Keratinocyte (primary cell): Measurements from ENCODE around the gene APH1A. TPM values are rescaled to one million over a fixed set of nuclear protein-coding genes. Genes with fewer than 3 reads are reported as not detected.
"Not testable (repeated sequence)": the region's sequence is repeated elsewhere in the genome, so short reads cannot be mapped to it uniquely, and the experiment has no call there.

ENCODE experiments used
- DNase-seq: peaks from one replicate; pipeline ENCODE4 v3.0.0-alpha.2; 2011; ENCODE audit warnings: low read depth, missing footprints, low spot score
- FAIRE-seq: peaks from 2 replicates; lab custom pipeline; 2011; peaks lifted over from hg19 to GRCh38; lab: Jason Lieb, UNC
- H2AFZ ChIP-seq: 2 replicates; pipeline ENCODE4 v1.6.0; 2012; ENCODE audit warnings: low read length, control low read depth, inconsistent platforms; ENCODE audit not compliant: control insufficient read depth
- H3K27ac ChIP-seq: 2 replicates; pipeline ENCODE4 v1.5.1; 2011; ENCODE audit warnings: low read length; ENCODE audit not compliant: control insufficient read depth, insufficient read depth
- H3K27me3 ChIP-seq: 3 replicates; pipeline ENCODE4 v1.6.0; 2011; ENCODE audit warnings: low read length; ENCODE audit not compliant: control insufficient read depth, insufficient read depth; ENCODE audit errors: extremely low read depth
- H3K36me3 ChIP-seq, 2 experiments: 2 replicates in 1 of 2; 3 replicates in 1 of 2; pipeline ENCODE4 v1.5.1; 2011; ENCODE audit warnings: low read length in 2 of 2, mild to moderate bottlenecking in 1 of 2; ENCODE audit not compliant: control insufficient read depth in 2 of 2, insufficient read depth in 2 of 2; ENCODE audit errors: extremely low read depth in 1 of 2
- H3K4me1 ChIP-seq: 3 replicates; pipeline ENCODE4 v1.5.1; 2011; ENCODE audit warnings: low read length; ENCODE audit not compliant: control insufficient read depth, insufficient read depth; ENCODE audit errors: extremely low read depth
- H3K4me2 ChIP-seq: 3 replicates; pipeline ENCODE4 v1.6.0; 2011; ENCODE audit warnings: low read depth, low read length; ENCODE audit not compliant: control insufficient read depth, insufficient read depth; ENCODE audit errors: extremely low read depth
- H3K4me3 ChIP-seq, 3 experiments: fragments of 200-600 bp in 1 of 3; sonication (generic) in 1 of 3; 2 replicates in 2 of 3; 3 replicates in 1 of 3; pipeline ENCODE4 v1.5.1; 2011 to 2016; ENCODE audit warnings: low read length in 3 of 3, mild to moderate bottlenecking in 3 of 3, control low read depth in 2 of 3, inconsistent platforms in 1 of 3, low read depth in 1 of 3, mixed read lengths in 1 of 3, mixed run types in 1 of 3, moderate library complexity in 1 of 3; ENCODE audit not compliant: control insufficient read depth in 2 of 3, insufficient read depth in 2 of 3; ENCODE audit errors: extremely low read depth in 1 of 3
- H3K79me2 ChIP-seq: 2 replicates; pipeline ENCODE4 v1.6.0; 2012; ENCODE audit warnings: low read length; ENCODE audit not compliant: control insufficient read depth, insufficient read depth
- H3K9ac ChIP-seq: 3 replicates; pipeline ENCODE4 v1.6.0; 2011; ENCODE audit warnings: low read length; ENCODE audit not compliant: control insufficient read depth, insufficient read depth; ENCODE audit errors: extremely low read depth
- H3K9me1 ChIP-seq: 3 replicates; pipeline ENCODE4 v1.6.0; 2011; ENCODE audit warnings: low read length; ENCODE audit not compliant: control insufficient read depth, insufficient read depth; ENCODE audit errors: extremely low read depth
- H3K9me3 ChIP-seq: 2 replicates; pipeline ENCODE4 v1.5.1; 2012; ENCODE audit warnings: low read depth, low read length; ENCODE audit not compliant: control insufficient read depth
- H4K20me1 ChIP-seq: 3 replicates; pipeline ENCODE4 v1.6.0; 2011; ENCODE audit warnings: low read length; ENCODE audit not compliant: control insufficient read depth, insufficient read depth; ENCODE audit errors: extremely low read depth
- EZH2 ChIP-seq: IDR thresholded peaks from one replicate; pipeline ENCODE4 v1.6.1; 2012; ENCODE audit warnings: inconsistent platforms, mild to moderate bottlenecking, low read length, moderate library complexity
- dilution Hi-C: fragments of 300-500 bp; cut with MboI; formaldehyde crosslinking; loops from one replicate; pipeline ENCODE4 v1.7.0; 2020; ENCODE audit warnings: low sequenced_read_pairs; ENCODE audit not compliant: extremely low pct_ligation_motif_present
- polyA plus RNA-seq, 5 experiments: library from polyadenylated mRNA; depleted of rRNA in 3 of 5; stranded (reverse) in 3 of 5; stranded (forward) in 1 of 5; unstranded in 1 of 5; fragments of >200 nt; gene quantifications; 1 replicate in 1 of 5; 2 replicates in 3 of 5; 3 replicates in 1 of 5; pipeline versions ENCODE4 v1.2.1 to v1.2.3, GENCODE V29; 2011 to 2012; ENCODE audit warnings: missing spikeins in 2 of 5, low read depth in 1 of 5, low replicate concordance in 1 of 5
- TF ChIP-seq, protein P1 (sequence below), 3 experiments: IDR thresholded peaks in 1 of 3; conservative IDR thresholded peaks in 1 of 3; optimal IDR thresholded peaks in 1 of 3; 2 replicates in 2 of 3; 3 replicates in 1 of 3; pipeline versions ENCODE3 to v1.5.1; 2011; ENCODE audit warnings: low read length in 3 of 3, mild to moderate bottlenecking in 3 of 3, moderate library complexity in 2 of 3, control low read depth in 1 of 3, inconsistent platforms in 1 of 3; ENCODE audit not compliant: insufficient read depth in 2 of 3; ENCODE audit errors: extremely low read depth in 1 of 3

Gene APH1A
- polyA plus RNA-seq, 1 donor (not counting 4 experiments of a cell fraction or from before 2014, with no cell fraction given) = 149 TPM

DNA sequence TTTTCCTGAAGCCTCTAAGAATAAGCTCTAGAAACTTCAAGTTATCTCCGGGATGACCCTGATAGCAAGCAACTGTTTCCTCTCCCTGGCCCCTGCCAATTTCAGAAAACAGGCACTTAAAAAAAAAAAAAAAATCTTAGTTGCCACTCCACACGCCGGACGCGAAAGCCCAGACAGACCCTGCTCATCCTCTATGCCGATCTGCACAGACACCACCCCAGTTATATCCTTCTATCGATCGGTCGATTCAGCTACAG lies 34.6 kb downstream of the APH1A start:
- no peak for TF ChIP-seq EZH2
- TF ChIP-seq, protein P1, sequence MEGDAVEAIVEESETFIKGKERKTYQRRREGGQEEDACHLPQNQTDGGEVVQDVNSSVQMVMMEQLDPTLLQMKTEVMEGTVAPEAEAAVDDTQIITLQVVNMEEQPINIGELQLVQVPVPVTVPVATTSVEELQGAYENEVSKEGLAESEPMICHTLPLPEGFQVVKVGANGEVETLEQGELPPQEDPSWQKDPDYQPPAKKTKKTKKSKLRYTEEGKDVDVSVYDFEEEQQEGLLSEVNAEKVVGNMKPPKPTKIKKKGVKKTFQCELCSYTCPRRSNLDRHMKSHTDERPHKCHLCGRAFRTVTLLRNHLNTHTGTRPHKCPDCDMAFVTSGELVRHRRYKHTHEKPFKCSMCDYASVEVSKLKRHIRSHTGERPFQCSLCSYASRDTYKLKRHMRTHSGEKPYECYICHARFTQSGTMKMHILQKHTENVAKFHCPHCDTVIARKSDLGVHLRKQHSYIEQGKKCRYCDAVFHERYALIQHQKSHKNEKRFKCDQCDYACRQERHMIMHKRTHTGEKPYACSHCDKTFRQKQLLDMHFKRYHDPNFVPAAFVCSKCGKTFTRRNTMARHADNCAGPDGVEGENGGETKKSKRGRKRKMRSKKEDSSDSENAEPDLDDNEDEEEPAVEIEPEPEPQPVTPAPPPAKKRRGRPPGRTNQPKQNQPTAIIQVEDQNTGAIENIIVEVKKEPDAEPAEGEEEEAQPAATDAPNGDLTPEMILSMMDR (optimal IDR thresholded peaks at IDR 0.05 in 1 of 3, IDR thresholded peaks at IDR 0.05 in 1 of 3, conservative IDR thresholded peaks at IDR 0.05 in 1 of 3; ENCODE audit: extremely low read depth in 1 of 3, insufficient read depth in 2 of 3, low read length in 3 of 3) = no peak
- H3K27me3 ChIP-seq = no peaks in the 10 kb centered on the region
- no peaks in the 10 kb centered on the region for H3K9me1 ChIP-seq
- dilution Hi-C loops = no loop called here
- peak overlapping the region; percentile 11 for H2AFZ ChIP-seq
- peak overlapping the region; percentile 84 to 99 (median 98) for H3K4me3 ChIP-seq
- peaks cover 16% of the 10 kb centered on the region for H3K4me1 ChIP-seq
- FAIRE-seq (no peak), DNase-seq (no peak)
- H4K20me1 ChIP-seq = no peaks in the 10 kb centered on the region
- no peaks in the 10 kb centered on the region for H3K9me3 ChIP-seq
- H3K9ac ChIP-seq = peak overlapping the region; percentile 94
- H3K36me3 ChIP-seq = peaks cover 0 to 7% of the 10 kb centered on the region in 2 experiments
- H3K79me2 ChIP-seq = peaks cover 35% of the 10 kb centered on the region
- peak overlapping the region; percentile 94 for H3K27ac ChIP-seq
- H3K4me2 ChIP-seq = peak overlapping the region; percentile 97

DNA sequence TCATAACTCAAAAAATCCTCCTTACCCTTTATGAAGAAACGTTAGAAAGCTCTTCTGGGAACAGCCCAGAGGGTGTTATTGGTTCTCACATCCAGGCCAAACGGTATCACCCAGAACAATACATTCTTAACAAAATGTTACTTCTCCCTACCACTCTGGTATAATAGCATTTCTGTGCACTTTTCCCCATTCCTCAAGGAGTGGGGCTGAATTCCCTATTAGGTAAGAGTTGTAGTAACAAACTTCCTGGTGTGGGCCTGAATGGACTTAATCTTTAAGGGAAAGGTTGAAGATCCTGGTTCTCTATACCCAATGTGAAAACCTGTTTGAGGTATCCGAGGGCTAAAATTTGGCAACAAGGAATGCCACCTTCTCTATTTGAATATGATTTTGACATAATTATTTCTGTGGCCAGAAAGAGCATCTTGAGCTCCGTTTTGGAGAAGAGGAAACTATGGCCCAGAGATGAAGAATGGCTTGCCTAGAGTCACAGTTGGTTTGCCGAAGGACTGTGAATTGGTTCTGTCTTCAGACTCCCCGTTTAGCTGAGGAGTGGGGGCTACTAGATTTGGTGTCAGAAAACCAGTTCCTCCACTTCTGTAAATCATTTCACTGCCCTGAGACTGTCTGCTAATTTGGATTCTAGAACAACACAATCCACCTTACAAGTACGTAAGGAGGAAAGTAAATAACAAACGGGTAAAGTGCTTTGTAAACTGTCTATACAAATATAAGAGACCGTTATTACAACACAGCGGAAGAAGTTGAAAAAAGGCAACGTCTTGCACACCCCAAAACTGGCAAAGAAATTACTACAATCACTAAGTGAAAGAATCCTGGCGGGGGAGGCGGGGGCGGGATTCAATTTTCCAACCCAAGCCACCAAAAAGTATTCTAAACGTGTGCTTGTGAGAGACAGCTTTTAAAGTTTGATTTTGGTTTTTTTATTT lies 35.2 kb downstream of the APH1A start:
- dilution Hi-C loops = no loop called here
- Histone ChIP-seq H3K79me2 (peaks cover 35% of the 10 kb centered on the region), H2AFZ (peak overlapping the region; percentile 16)

DNA sequence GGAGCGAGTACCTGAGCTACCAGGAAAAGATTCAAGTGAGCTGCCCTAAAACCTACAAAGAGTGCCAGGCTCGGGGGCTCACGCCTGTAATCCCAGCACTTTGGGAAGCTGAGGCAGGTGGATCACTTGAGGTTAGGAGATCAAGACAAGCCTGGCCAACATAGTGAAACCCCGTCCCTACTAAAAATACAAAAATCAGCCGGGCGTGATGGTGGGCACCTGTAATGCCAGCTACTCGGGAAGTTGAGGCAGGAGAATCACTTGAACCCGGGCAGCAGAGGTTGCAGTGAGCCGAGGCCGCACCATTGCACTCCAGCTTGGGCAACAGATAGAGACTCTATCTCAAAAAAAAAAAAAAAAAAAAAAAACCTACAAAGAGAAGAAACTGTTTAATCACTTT lies 35.9 kb downstream of the APH1A start:
- H2AFZ ChIP-seq, H3K9me1 ChIP-seq, H3K36me3 ChIP-seq, H3K9me3 ChIP-seq, H4K20me1 ChIP-seq, H3K27ac ChIP-seq, dilution Hi-C loops, H3K9ac ChIP-seq, DNase-seq, H3K27me3 ChIP-seq, H3K4me2 ChIP-seq, H3K4me3 ChIP-seq, FAIRE-seq: not testable (repeated sequence)
- peaks cover 35% of the 10 kb centered on the region for H3K79me2 ChIP-seq
- H3K4me1 ChIP-seq = peaks cover 16% of the 10 kb centered on the region

More for the DNA sequence above, 35.2 kb downstream of the APH1A start:
- no peaks in the 10 kb centered on the region for H3K27me3 ChIP-seq
- H3K9me1 ChIP-seq = no peaks in the 10 kb centered on the region
- FAIRE-seq (no peak), DNase-seq (no peak)
- H4K20me1 ChIP-seq = no peaks in the 10 kb centered on the region
- no peak for TF ChIP-seq EZH2
- TF ChIP-seq, protein P1 (optimal IDR thresholded peaks at IDR 0.05 in 1 of 3, IDR thresholded peaks at IDR 0.05 in 1 of 3, conservative IDR thresholded peaks at IDR 0.05 in 1 of 3; ENCODE audit: extremely low read depth in 1 of 3, insufficient read depth in 2 of 3, low read length in 3 of 3) = no peak
- H3K36me3 ChIP-seq = peaks cover 0 to 7% of the 10 kb centered on the region in 2 experiments
- H3K9me3 ChIP-seq = no peaks in the 10 kb centered on the region
- peak overlapping the region; percentile 84 to 99 (median 98) for H3K4me3 ChIP-seq
- H3K4me1 ChIP-seq = peaks cover 16% of the 10 kb centered on the region
- peak overlapping the region; percentile 97 for H3K4me2 ChIP-seq
- H3K9ac ChIP-seq = peak overlapping the region; percentile 94
- H3K27ac ChIP-seq = peak overlapping the region; percentile 94
